Mucosa of rectum (tissue), 2 donors: ENCODE results near the gene MTMR10.

Experiments
- H3K27ac ChIP-seq, 2 donors: one replicate each; pipeline ENCODE4 v1.7.0; 2013; ENCODE audit warnings: inconsistent platforms in 2 of 2, low read depth in 2 of 2, low read length in 2 of 2
- H3K27me3 ChIP-seq, 2 donors: one replicate each; pipeline ENCODE4 v1.7.0; 2013; ENCODE audit warnings: low read length in 2 of 2; ENCODE audit not compliant: control insufficient read depth in 2 of 2, insufficient read depth in 2 of 2
- H3K36me3 ChIP-seq, 2 donors: one replicate each; pipeline ENCODE4 v1.7.0; 2013; ENCODE audit warnings: low read length in 2 of 2; ENCODE audit not compliant: control insufficient read depth in 2 of 2, insufficient read depth in 2 of 2
- H3K4me1 ChIP-seq, 2 donors: one replicate each; pipeline ENCODE4 v1.7.0; 2013; ENCODE audit warnings: low read length in 2 of 2, mild to moderate bottlenecking in 1 of 2; ENCODE audit not compliant: control insufficient read depth in 2 of 2, insufficient read depth in 2 of 2
- H3K4me3 ChIP-seq, 2 donors: one replicate each; pipeline ENCODE4 v1.7.0; 2013; ENCODE audit warnings: low read length in 2 of 2
- H3K9ac ChIP-seq, 2 donors: one replicate each; pipeline ENCODE4 v1.7.0; 2013; ENCODE audit warnings: low read length in 2 of 2, low read depth in 1 of 2, mild to moderate bottlenecking in 1 of 2
- H3K9me3 ChIP-seq, 2 donors: one replicate each; pipeline ENCODE4 v1.7.0; 2013; ENCODE audit warnings: low read length in 2 of 2; ENCODE audit not compliant: control insufficient read depth in 2 of 2
- donor health status: healthy.
- donor health status: Normal muscosa, but diverticular disease.

Gene MTMR10

GRCh38 chr15:30924353-30924752, 67.1 kb downstream of the MTMR10 start:
- Histone ChIP-seq H3K9me3 (no peaks in the 10 kb centered on the region), H3K4me3 (no peak overlapping the region), H3K27me3 (no peaks in the 10 kb centered on the region), H3K36me3 (peaks cover 73 to 78% of the 10 kb centered on the region in 2 donors), H3K4me1 (peaks cover 0 to 12% of the 10 kb centered on the region in 2 donors), H3K27ac (no peak overlapping the region), H3K9ac (no peak overlapping the region)

GRCh38 chr15:30923429-30923828, 68.0 kb downstream of the MTMR10 start:
- peaks cover 73 to 77% of the 10 kb centered on the region in 2 donors for H3K36me3 ChIP-seq
- no peak overlapping the region for H3K4me3 ChIP-seq
- H3K9me3 ChIP-seq: no peaks in the 10 kb centered on the region
- peak overlapping the region in 1 of 2 donors; percentile 21 for H3K9ac ChIP-seq
- H3K27ac ChIP-seq: peak overlapping the region; percentile 43 to 74
- H3K4me1 ChIP-seq: peaks cover 0 to 12% of the 10 kb centered on the region in 2 donors
- H3K27me3 ChIP-seq: no peaks in the 10 kb centered on the region

DNA sequence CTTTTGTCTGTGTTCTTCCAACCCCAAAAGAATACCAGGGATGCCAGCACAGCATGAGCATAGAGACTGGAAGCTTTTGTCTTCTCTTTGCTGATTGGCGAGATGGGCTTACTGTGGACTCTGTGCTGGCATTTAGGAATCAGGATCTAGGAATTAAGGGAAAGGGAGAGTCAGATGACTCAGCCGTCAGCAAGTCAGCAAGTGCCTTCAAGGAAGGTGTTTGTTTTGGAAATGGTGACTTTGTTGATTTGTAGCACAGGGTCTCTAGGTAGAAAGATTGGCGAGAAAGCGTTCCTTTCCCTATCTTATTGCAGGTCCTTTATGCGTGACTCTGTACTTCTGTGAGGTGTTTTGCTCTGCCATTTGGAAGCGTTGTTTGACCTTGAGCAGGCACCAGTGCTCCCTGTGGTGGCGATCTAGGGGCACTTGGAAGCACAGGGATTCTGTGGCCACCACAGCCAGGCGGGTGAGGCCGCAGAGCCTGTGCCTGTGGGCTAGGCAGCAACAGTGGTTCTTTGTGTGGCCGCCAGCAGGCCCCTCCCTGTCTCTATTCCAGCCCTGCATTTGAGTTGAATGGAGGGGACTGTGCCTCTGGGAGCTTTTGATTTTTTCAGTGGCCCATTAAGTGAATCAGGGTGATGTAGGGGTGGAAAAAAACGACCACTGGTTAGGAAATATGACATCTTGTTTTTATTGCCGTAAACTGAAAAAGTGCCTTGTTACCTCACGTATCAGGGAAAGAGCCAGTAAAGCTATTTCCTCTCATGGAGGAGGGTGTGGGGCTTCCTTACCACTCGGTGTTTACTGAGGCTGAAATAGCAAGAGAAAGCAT, 68.7 kb downstream of the MTMR10 start:
- H3K4me3 ChIP-seq: no peak overlapping the region
- no peak overlapping the region for H3K9ac ChIP-seq
- no peaks in the 10 kb centered on the region for H3K9me3 ChIP-seq
- peak overlapping the region; percentile 43 to 74 for H3K27ac ChIP-seq
- H3K27me3 ChIP-seq: no peaks in the 10 kb centered on the region
- peaks cover 0 to 12% of the 10 kb centered on the region in 2 donors for H3K4me1 ChIP-seq
- H3K36me3 ChIP-seq: peaks cover 73 to 80% of the 10 kb centered on the region in 2 donors

GRCh38 chr15:30921781-30922479, 69.5 kb downstream of the MTMR10 start:
- peak overlapping the region in 1 of 2 donors; percentile 9 for H3K27ac ChIP-seq
- peaks cover 65 to 76% of the 10 kb centered on the region in 2 donors for H3K36me3 ChIP-seq
- H3K9me3 ChIP-seq: no peaks in the 10 kb centered on the region
- no peak overlapping the region for H3K4me3 ChIP-seq
- peaks cover 0 to 12% of the 10 kb centered on the region in 2 donors for H3K4me1 ChIP-seq
- no peak overlapping the region for H3K9ac ChIP-seq
- H3K27me3 ChIP-seq: no peaks in the 10 kb centered on the region

DNA sequence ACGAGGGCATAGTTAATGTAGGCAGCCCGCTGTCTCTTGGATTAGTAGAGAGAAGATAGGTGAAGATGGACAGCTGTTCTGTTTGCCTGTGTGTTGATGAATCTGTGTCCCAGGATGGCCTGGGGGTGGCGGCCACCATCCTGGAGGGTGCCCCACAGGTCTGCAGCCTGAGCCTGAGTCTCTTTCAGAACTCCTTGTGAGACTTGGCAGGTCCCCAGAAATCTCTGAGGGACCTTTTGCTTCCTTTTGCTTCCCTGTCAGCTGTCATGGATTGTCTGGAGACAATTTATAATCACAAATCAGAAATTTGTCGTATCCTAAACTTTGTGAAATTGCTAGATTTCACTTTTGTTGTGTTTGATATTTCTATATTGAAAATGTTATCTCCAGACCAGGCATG, 70.3 kb downstream of the MTMR10 start:
- H3K4me3 ChIP-seq: no peak overlapping the region
- no peak overlapping the region for H3K27ac ChIP-seq

DNA sequence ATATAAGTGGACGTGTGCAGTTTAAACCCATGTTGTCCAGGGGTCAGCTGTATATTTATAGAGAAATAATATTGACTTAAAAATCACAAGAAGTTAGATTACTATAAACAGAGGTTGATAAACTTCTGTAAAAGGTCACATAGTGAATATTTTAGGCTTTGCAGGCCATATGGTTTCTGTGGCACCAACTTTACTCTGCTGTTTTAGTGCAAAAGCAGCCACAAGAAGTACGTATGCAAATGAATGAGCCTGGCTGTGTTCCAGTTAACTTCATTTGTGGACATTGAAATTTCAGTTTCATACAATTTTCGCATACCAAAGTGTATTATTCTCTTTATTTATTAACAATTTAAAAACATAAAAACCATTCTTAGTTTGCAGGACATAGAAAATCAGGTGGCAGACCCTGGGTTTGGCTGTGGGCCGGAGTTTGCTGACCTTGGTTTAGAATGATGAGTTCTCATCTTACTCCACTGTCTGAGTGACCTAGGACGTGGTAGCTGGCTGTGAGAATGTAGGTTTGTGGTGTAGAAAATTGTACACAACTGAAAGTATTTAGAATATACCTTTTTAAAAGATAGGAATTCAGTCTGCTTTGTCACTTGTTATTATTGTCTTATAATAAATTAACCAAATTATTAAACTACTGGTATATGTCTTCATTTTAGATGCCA, 71.4 kb downstream of the MTMR10 start:
- Histone ChIP-seq H3K27me3 (no peaks in the 10 kb centered on the region), H3K27ac (no peak overlapping the region), H3K9me3 (no peaks in the 10 kb centered on the region), H3K9ac (no peak overlapping the region), H3K4me1 (peaks cover 0 to 12% of the 10 kb centered on the region in 2 donors), H3K4me3 (no peak overlapping the region), H3K36me3 (peaks cover 50 to 69% of the 10 kb centered on the region in 2 donors)

More for the DNA sequence above, 70.3 kb downstream of the MTMR10 start:
- Histone ChIP-seq H3K36me3 (peaks cover 58 to 77% of the 10 kb centered on the region in 2 donors), H3K9ac (no peak overlapping the region), H3K27me3 (no peaks in the 10 kb centered on the region), H3K9me3 (no peaks in the 10 kb centered on the region), H3K4me1 (peaks cover 0 to 12% of the 10 kb centered on the region in 2 donors)

DNA sequence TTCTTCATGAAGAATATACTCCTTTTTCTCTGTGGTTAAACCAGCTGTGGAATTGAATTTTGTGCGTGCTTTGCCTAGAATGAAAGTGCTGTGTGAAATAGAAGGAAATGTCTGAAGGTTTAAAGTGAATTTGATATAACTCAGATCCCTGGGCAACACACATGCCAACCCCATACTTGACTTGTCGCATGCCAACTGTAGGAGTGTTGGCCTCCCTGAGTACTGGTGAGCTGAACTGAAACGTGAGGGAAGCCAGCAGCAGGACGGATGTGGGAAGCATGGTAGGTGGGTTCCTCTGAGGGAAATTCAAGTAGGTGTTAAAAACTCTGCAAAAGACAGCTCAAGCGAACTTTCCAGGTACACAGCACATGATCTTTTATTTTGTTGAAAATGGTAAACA, 73.1 kb downstream of the MTMR10 start:
- Histone ChIP-seq H3K4me1 (peaks cover 0 to 10% of the 10 kb centered on the region in 2 donors), H3K27ac (no peak overlapping the region), H3K4me3 (no peak overlapping the region), H3K9me3 (no peaks in the 10 kb centered on the region), H3K9ac (no peak overlapping the region), H3K36me3 (peaks cover 37 to 69% of the 10 kb centered on the region in 2 donors), H3K27me3 (no peaks in the 10 kb centered on the region)

- no peaks in the 10 kb centered on the region for H3K27me3 ChIP-seq
- H3K4me1 ChIP-seq: peaks cover 0 to 3% of the 10 kb centered on the region in 2 donors
- no peak overlapping the region for H3K9ac ChIP-seq
- no peak overlapping the region for H3K27ac ChIP-seq
- peaks cover 41 to 65% of the 10 kb centered on the region in 2 donors for H3K36me3 ChIP-seq
- no peak overlapping the region for H3K4me3 ChIP-seq
- no peaks in the 10 kb centered on the region for H3K9me3 ChIP-seq
Measured at GRCh38 chr15:30917675-30918074, 73.8 kb downstream of the MTMR10 start.

DNA sequence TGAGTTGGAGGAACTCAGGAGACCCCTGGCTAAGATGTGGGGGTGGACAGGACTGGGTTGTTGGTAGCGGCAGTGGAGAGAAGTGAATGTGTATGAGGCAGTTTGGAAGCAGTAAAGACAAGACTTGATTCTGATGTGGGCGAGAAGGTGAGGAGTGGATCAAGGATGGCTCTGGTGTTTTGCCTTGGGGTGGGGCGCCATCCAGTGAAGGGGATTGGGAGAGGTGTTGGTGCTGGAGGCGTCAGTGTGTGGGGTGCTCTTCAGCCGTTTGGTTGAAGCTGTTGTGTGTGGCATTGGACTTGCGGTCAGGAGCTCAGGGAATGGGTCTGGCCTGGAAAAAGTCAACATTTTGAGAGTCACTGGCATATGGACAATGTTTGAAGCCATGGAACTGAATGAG, 74.4 kb downstream of the MTMR10 start:
- H3K36me3 ChIP-seq: peaks cover 46 to 65% of the 10 kb centered on the region in 2 donors
- H3K27ac ChIP-seq: no peak overlapping the region
- H3K9ac ChIP-seq: no peak overlapping the region
- H3K9me3 ChIP-seq: no peaks in the 10 kb centered on the region
- H3K4me3 ChIP-seq: no peak overlapping the region
- no peaks in the 10 kb centered on the region for H3K27me3 ChIP-seq
- H3K4me1 ChIP-seq: no peaks in the 10 kb centered on the region

- H3K9me3 ChIP-seq: no peaks in the 10 kb centered on the region
- H3K4me3 ChIP-seq: no peak overlapping the region
- no peak overlapping the region for H3K27ac ChIP-seq
- no peaks in the 10 kb centered on the region for H3K4me1 ChIP-seq
- H3K27me3 ChIP-seq: no peaks in the 10 kb centered on the region
- peaks cover 26 to 55% of the 10 kb centered on the region in 2 donors for H3K36me3 ChIP-seq
- no peak overlapping the region for H3K9ac ChIP-seq
Measured at GRCh38 chr15:30913761-30914160, 77.7 kb downstream of the MTMR10 start.
